ENCODE measurements around the gene WDFY1.

DNA sequence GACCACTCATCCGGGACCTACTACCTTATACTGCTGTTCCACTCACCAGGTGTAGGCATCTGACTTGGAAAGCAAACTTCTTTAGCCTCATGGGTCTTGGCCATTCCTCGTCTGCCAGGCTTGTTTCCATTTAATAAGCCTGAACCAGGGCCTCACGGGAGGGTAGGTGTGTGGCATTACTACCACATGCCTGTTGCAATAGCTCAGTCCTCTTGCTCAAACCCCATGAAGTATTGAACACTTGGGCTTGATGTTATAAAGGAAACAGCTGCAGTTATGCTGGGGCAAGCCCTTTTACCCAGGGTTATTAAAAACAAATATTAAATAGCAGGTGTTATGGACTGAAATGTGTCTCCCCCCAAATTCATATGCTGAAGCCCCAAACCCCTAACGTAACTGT is 33.3 kb upstream of the WDFY1 start:
- TF ChIP-seq, protein P1, sequence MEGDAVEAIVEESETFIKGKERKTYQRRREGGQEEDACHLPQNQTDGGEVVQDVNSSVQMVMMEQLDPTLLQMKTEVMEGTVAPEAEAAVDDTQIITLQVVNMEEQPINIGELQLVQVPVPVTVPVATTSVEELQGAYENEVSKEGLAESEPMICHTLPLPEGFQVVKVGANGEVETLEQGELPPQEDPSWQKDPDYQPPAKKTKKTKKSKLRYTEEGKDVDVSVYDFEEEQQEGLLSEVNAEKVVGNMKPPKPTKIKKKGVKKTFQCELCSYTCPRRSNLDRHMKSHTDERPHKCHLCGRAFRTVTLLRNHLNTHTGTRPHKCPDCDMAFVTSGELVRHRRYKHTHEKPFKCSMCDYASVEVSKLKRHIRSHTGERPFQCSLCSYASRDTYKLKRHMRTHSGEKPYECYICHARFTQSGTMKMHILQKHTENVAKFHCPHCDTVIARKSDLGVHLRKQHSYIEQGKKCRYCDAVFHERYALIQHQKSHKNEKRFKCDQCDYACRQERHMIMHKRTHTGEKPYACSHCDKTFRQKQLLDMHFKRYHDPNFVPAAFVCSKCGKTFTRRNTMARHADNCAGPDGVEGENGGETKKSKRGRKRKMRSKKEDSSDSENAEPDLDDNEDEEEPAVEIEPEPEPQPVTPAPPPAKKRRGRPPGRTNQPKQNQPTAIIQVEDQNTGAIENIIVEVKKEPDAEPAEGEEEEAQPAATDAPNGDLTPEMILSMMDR (conservative IDR thresholded peaks at IDR 0.05), result no peak
- no peak for TF ChIP-seq ZFX (IDR thresholded peaks at IDR 0.05)

All from C4-2B (cell line).